HG03135 (cell line): Measurements from ENCODE around the gene NRSN1.

Experiments used
- ATAC-seq: cut with Tn5 transposase; IDR thresholded peaks from one replicate; pipeline ENCODE4 v1.9.1; 2021; ENCODE audit warnings: mild to moderate bottlenecking, moderate library complexity; ENCODE audit not compliant: unreplicated experiment

The NRSN1 gene

GRCh38 chr6:24125980-24126379, at the start of gene NRSN1:
Gene NRSN1 (plus strand): TSS chr6:24126215. CDS start chr6:24134328, 8,113 bp downstream.
- no peak for ATAC-seq

GRCh38 chr6:24078200-24078599, 47.8 kb upstream of the NRSN1 start:
- no peak for ATAC-seq

DNA sequence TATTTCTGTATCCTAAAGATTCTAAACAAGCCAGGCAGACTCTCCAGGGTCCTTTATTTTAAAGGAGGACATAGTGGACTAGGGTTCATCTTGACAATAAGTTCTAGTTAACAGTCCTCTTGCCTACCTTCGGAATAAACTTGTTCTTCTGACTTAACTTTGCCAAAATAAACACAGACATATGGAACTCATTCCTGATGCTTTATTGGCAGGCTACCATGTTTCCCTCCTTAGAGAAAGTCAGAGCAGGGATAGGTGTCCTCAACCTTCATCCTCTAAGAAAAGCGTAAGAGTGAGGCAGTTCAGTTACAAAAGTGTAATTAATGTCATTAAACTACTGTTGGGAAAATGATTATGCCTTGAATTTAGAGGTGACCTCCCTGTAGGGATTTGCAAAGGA, 46.9 kb upstream of the NRSN1 start:
- ATAC-seq = no peak

DNA sequence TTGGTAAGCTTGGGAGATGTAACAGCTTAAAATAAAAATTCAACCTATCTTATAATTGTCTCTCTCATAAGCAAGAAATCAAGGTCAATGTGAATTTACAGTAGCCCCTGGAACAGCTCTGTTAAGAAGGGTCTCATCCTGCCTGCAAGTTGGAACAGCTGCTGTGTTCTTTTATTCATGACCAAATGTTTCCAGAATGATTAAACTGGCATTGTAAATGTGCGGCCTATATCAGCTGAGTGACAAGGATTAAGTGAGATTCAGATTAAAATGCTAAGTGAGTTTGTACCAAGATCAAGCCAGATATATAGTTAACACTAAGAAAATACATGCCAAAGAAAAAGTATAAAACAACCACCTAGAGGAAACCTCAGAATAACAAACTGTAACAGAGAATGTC, 45.3 kb upstream of the NRSN1 start:
- ATAC-seq = no peak

- ATAC-seq = no peak
Observed at GRCh38 chr6:24089736-24090135, 36.3 kb upstream of the NRSN1 start.

- no peak for ATAC-seq
Observed at GRCh38 chr6:24092407-24092806, 33.6 kb upstream of the NRSN1 start.

GRCh38 chr6:24093381-24093780, 32.6 kb upstream of the NRSN1 start:
- no peak for ATAC-seq

DNA sequence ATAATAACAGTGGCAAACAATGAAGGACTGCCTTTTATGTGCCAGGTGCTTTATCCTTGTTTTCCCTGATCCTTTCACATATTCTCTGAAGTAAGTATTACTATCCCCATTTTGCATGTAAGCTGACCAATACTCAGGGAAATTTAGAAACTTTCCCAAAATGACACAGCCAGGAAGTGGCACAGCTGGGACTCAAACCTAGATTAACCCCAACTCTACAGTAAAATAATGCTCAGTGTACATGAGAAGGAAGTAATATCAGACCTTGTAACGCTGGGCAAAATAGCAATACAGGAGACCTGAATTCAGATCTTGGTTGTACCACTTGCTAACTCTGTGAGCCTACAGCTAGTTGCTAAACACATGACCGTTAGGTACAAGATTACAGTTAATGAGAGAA, 26.8 kb upstream of the NRSN1 start:
- ATAC-seq = no peak

DNA sequence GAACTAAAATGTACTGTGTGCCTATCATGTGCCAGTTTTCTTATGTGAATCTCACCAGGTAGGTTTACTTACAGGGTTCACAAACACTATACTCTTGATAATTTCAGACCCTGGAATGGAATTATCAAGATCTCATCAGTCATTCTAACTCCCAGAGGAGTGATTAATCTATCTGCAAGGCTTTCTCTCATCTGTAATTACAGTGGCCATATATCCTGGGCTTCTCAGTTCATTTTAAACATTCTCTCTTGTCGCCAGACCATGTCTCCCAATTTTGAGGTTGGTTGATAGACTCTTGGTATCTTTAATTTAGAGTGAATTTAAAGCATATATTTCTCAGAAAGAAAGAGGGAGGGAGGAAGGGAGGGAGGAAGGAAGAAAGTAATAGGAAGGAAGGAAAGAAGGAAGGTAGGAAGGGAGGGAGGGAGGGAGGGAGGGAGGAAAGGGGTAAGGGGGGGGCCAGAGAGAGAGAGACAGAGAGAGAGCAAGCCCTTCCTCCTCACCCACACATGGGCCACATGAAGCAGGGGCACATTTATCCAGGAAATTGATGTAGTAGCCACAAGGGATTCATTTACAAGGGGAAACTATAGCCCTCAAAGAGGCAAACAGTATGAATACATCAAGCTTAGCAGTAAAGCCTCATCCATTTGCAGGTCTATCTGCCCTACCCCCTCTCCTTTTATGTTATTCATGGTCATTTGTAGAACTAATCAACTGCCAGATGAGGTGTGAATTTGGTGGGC, 25.8 kb upstream of the NRSN1 start:
- no peak for ATAC-seq

- ATAC-seq = no peak
Observed at GRCh38 chr6:24100770-24101155, 25.3 kb upstream of the NRSN1 start.

DNA sequence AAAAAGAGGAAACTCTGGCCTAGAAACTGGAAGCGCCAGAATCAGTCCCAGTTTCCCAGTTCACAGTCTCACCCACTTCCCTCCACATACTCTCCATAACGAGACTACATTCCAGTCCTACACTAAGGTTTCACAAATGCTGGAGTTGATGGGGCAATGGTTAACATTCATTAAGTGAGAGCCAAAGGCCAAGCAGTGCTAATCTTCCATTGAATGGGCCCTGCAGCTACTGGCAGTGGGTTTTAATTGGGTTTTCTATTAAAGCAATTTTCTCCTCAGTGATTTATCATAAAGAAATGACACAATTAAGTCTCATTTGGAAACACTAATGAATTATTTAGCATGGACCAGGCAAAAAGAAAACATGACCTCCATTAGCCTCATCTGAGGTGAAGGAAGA, 20.8 kb upstream of the NRSN1 start:
- ATAC-seq = no peak

DNA sequence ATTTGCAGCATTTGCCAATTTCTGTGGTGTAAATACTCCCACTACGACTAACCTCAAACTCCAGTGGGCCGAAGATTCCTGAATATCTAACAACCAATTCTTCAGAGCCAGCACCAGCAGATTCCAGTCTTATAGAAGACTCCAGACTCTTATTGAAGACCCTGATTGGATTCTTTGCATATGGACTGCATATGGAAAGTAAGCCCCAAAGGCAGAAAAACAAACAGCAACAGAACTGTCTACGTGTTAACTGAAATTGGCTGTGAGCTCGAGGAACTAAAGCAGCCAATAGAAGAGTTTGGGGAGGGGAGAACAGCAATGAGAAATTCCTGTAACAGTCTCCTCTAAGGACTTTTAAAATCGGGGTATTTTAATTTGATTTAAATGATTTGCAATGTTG, 19.7 kb upstream of the NRSN1 start:
- ATAC-seq = no peak

DNA sequence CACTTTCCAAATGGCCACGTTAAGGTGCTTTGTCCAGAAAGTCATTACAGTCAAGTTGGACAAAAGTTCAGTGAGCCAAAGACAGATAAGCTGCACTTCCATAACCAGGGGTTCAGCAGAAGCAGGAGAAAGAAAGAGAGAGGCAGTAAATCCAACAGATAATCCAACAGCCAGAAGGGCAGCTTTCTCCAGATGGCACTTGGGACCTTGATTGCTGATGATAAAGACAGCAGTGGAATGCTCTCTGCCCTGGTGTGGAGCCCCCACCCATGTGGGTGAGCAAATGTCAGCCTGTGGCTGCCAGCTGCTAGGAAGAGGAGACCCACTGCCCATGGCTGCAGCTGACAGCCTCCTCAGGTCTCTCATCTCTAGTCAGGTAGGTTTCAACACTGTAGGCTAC, 18.7 kb upstream of the NRSN1 start:
- ATAC-seq = no peak

DNA sequence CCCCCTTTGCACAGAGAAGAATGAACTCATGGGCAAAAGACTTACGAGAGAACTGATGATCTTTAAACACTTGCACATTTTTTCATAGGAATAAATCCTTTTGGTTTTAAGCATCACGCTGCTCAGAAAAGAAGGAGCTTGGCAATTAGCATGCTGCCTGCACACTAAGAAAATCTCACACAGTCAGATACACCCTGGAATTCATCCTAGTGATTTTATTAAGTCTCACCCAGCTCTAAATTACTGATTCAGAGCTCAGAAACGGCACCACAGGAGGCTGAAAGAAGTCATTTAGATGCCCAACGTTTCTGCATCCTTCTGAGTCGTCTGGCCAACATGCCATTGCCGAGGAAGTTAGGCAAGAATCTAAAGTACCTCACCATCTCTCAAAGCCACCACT, 18.0 kb upstream of the NRSN1 start:
- no peak for ATAC-seq

DNA sequence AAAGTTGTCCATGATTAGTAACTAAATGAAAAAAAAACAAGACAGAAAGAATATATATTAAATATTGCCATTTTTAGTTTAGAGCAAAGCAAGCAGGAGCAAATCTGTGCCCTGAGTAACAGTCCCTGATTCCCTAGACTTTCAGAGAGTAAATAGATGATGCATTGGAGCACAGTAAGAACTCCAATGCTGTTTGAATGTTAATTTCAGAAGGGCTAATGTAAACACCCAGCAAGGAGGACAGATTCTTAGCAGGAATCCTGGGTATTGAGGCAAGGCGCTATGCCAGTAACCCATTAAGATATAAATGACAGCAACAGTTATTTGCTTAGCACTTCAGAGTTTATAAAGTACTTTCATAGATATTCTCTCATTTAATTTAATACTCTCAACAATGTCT, 15.6 kb upstream of the NRSN1 start:
- no peak for ATAC-seq

GRCh38 chr6:24113891-24114290, 12.1 kb upstream of the NRSN1 start:
- no peak for ATAC-seq

DNA sequence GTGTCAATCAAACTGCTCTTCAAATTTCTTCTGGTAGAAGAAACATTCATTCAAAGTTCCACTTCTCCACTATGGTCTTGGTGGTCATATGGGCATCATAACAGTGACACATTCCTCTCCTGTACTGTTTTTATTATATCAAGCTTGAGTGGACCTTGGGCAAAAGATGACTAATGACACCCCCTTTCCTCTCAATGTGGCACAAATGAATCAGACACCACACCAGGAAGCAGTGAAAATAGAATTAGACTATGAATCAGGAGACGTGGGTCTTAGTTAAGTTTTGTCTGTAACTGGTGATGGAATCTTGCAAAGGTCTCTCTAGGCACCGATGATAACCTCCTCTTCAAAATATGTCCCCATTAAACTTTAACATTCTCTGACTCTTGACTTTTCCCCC, 9.0 kb upstream of the NRSN1 start:
- no peak for ATAC-seq

DNA sequence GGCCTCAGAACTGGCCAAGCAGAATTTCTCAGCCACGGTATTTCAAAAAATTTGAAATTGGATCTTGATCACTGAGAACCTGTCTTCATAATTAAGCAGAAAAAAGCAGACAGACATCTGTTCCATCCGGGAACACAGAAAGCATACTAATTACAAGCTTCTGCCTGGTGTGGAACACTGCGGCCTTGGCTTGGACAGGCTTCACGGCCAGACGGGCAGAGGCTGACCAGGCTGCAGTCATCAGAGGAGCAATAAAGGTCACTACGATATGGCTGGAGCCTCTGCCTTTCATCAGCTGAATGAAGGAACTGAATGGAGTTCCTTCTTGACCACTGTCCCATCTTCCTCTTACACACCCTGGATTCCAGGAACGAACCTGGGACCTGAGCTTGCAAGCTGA, 3.9 kb upstream of the NRSN1 start:
- no peak for ATAC-seq

DNA sequence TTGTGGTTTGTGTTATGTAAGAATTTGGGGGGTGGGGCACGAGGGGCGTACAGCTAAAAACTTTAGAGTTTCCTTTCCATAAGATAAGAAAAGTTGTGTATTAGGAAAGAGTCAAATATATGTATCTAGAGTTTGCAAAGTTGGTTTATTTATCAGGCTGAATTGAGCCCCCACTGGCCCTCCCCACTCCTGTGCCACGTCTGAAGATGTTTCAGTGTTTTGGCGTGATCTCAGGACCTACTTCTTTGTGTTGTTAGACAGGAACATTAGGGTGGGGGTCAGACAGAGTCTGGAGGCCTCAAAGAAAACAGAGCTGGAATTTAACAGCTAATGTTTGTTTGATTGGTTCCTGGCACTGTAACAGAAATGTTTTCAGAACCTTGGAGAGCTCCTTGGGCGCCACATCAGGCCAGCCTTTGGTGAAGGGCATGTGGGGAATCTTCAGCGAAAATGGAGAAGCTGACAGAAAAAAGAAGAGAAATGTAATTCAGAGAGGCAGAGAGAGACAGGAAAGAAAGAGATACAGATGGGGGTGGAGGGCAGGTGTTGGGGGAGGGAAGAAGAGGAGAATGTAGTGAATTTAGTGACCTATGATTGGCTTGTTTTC, 674 bp downstream of the NRSN1 start:
- ATAC-seq = no peak

DNA sequence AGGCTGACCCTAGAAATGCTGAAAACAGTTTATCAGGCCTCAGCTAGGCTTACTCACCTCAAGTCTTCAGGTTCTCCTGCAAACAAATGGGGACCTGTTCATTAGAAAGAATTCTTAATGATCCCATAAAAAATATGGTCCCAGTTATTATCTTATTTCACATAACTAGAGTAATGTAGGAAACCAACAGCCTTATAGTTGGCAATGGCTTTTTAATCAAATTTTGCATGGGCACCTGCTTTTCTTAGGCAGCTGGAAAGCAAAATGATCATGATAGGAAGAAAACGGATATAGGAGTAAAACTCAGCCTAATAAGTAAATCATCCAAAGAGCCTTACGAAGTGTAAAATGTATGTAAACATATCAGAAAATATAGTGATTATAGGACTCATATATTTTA, 1.3 kb downstream of the NRSN1 start:
- ATAC-seq = no peak

DNA sequence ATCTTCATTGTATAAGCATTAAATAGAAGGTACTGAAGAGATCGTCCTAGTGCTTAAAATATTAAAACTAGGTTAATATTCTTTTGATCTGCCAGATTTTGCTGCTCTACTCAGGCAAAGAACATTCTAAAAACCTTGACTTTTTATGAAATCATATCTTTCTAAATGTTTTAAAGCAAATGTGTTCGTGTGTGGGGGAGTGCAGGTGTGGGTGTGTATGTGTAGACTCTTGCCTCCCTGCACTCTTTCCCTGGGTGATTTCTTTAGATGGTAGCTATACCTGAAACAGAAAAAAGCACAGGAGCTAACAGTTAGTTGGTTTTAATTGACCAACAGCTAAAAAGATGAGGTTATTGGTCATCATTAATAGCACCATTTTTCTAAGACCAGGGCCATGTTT, 5.7 kb downstream of the NRSN1 start:
- no peak for ATAC-seq

DNA sequence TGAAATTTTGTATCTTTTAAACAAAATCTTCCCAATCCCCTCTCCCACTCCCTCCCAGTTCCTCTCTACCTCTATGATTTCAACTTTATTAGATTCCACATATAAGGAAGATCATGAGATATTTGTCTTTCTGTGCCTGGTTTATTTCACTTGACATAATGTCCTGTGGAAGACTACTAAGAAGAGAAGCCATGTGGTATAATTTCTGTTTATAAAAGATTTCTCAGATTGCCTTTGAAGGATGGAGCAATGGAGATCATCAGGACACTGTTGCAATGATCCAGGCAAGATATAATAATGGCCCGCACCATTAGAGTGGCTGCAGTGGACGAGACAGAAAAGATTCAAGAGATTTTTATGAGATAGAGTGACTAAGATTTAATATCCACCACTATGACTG, 13.1 kb downstream of the NRSN1 start:
- no peak for ATAC-seq

GRCh38 chr6:24139639-24140038, 13.6 kb downstream of the NRSN1 start:
- ATAC-seq = no peak
